CD14-positive monocyte (primary cell): Measurements from ENCODE around the gene USP3. TPM values are rescaled to one million over a fixed set of nuclear protein-coding genes. Genes with fewer than 3 reads are reported as not detected.

ENCODE experiments used
- DNase-seq, 3 donors: peaks; one replicate each; pipeline ENCODE4 v3.0.0-alpha.2; 2011 to 2022
- H2AFZ ChIP-seq: 2 replicates; pipeline ENCODE4 v1.6.0; 2012; ENCODE audit warnings: mild to moderate bottlenecking, low read depth, low read length, inconsistent platforms; ENCODE audit not compliant: insufficient read depth, poor library complexity, severe bottlenecking
- H3K27ac ChIP-seq, 2 donors: 1 replicate in 1 of 2; 2 replicates in 1 of 2; pipeline ENCODE4 v1.5.1; 2012 to 2013; ENCODE audit warnings: low read length in 2 of 2, control low read depth in 1 of 2, inconsistent platforms in 1 of 2, low read depth in 1 of 2, mild to moderate bottlenecking in 1 of 2
- H3K27me3 ChIP-seq, 2 donors: one replicate each; pipeline versions ENCODE4 v1.6.0 to v1.6.1; 2011 to 2013; ENCODE audit warnings: low read length in 2 of 2; ENCODE audit not compliant: control insufficient read depth in 2 of 2, insufficient read depth in 2 of 2
- H3K36me3 ChIP-seq, 2 donors: replicated peaks in 1 of 2; 1 replicate in 1 of 2; 2 replicates in 1 of 2; pipeline versions ENCODE4 v1.5.1 to v1.6.1; 2012 to 2013; ENCODE audit warnings: low read length in 2 of 2, control low read depth in 1 of 2, inconsistent platforms in 1 of 2, mild to moderate bottlenecking in 1 of 2; ENCODE audit not compliant: insufficient read depth in 2 of 2, control insufficient read depth in 1 of 2
- H3K4me1 ChIP-seq, 2 donors: 1 replicate in 1 of 2; 2 replicates in 1 of 2; pipeline versions ENCODE4 v1.5.1 to v1.6.1; 2012 to 2013; ENCODE audit warnings: low read length in 2 of 2, control low read depth in 1 of 2, inconsistent platforms in 1 of 2, mild to moderate bottlenecking in 1 of 2, moderate library complexity in 1 of 2; ENCODE audit not compliant: insufficient read depth in 2 of 2, control insufficient read depth in 1 of 2
- H3K4me2 ChIP-seq: replicated peaks from 2 replicates; pipeline ENCODE3; 2012; ENCODE audit warnings: low read length, moderate library complexity, mild to moderate bottlenecking; ENCODE audit not compliant: poor library complexity, severe bottlenecking; ENCODE audit errors: extremely low read depth
- H3K4me3 ChIP-seq, 3 experiments: fragments of 200-600 bp in 1 of 3; sonication (generic) in 1 of 3; replicated peaks in 1 of 3; 1 replicate in 2 of 3; 2 replicates in 1 of 3; pipeline ENCODE4 v1.5.1; 2011 to 2013; ENCODE audit warnings: low read length in 3 of 3, mild to moderate bottlenecking in 3 of 3, control low read depth in 2 of 3, low read depth in 2 of 3, inconsistent platforms in 1 of 3, moderate library complexity in 1 of 3
- H3K79me2 ChIP-seq: 2 replicates; pipeline ENCODE4 v1.6.0; 2012; ENCODE audit warnings: mild to moderate bottlenecking, control low read depth, inconsistent platforms, low read length, moderate library complexity; ENCODE audit not compliant: insufficient read depth
- H3K9ac ChIP-seq: 2 replicates; pipeline ENCODE4 v1.6.0; 2017; ENCODE audit warnings: low read length, mild to moderate bottlenecking; ENCODE audit not compliant: insufficient read depth, poor library complexity, severe bottlenecking
- H3K9me3 ChIP-seq, 2 donors: replicated peaks in 1 of 2; 1 replicate in 1 of 2; 2 replicates in 1 of 2; pipeline versions ENCODE4 v1.5.1 to v1.6.1; 2012 to 2013; ENCODE audit warnings: low read length in 2 of 2, control low read depth in 1 of 2; ENCODE audit not compliant: control insufficient read depth in 1 of 2, insufficient read depth in 1 of 2
- H4K20me1 ChIP-seq: 2 replicates; pipeline ENCODE4 v1.6.0; 2012; ENCODE audit warnings: mild to moderate bottlenecking, low read length, control low read depth, moderate library complexity; ENCODE audit not compliant: insufficient read depth
- H3K27ac Mint-ChIP-seq, 7 donors: one replicate each; pipeline ENCODE4 v1.8.0; 2020; ENCODE audit warnings: mild to moderate bottlenecking in 7 of 7, mixed read lengths in 7 of 7, moderate library complexity in 6 of 7, inconsistent platforms in 2 of 7
- H3K27me3 Mint-ChIP-seq, 3 donors: one replicate each; pipeline ENCODE4 v1.8.0; 2021 to 2022; ENCODE audit warnings: low read depth in 3 of 3, mild to moderate bottlenecking in 3 of 3, mixed read lengths in 3 of 3, moderate library complexity in 3 of 3, inconsistent platforms in 1 of 3
- H3K36me3 Mint-ChIP-seq, 2 donors: one replicate each; pipeline ENCODE4 v1.8.0; 2020; ENCODE audit warnings: mixed read lengths in 2 of 2, inconsistent platforms in 1 of 2, mild to moderate bottlenecking in 1 of 2
- H3K4me1 Mint-ChIP-seq: one replicate; pipeline ENCODE4 v1.8.0; 2020; ENCODE audit warnings: mild to moderate bottlenecking, mixed read lengths
- H3K4me3 Mint-ChIP-seq, 2 donors: one replicate each; pipeline ENCODE4 v1.8.0; 2020; ENCODE audit warnings: mild to moderate bottlenecking in 2 of 2, mixed read lengths in 2 of 2, moderate library complexity in 1 of 2
- H3K9me3 Mint-ChIP-seq, 7 donors: one replicate each; pipeline ENCODE4 v1.8.0; 2020 to 2022; ENCODE audit warnings: mixed read lengths in 7 of 7, mild to moderate bottlenecking in 6 of 7, moderate library complexity in 6 of 7, inconsistent platforms in 2 of 7
- WGBS: methylation state at CpG from one replicate; pipeline ENCODE4 v1.1.5; 2013; ENCODE audit warnings: missing lambda C conversion rate; ENCODE audit not compliant: insufficient coverage; 5-methylcytosine and 5-hydroxymethylcytosine counted together
- intact Hi-C, 2 donors: fragments of 100-400 bp; cut with micrococcal nuclease; formaldehyde crosslinking; loops; one replicate each; pipeline versions ENCODE4 v1.15.0 to v1.15.1; 2023
- polyA plus RNA-seq, 3 donors: library from polyadenylated mRNA; depleted of rRNA in 1 of 3; unstranded in 2 of 3; stranded (reverse) in 1 of 3; fragments of 300-500 nt in 2 of 3; fragments of >200 nt in 1 of 3; fragmentation: Illumina TruSeq in 2 of 3; gene quantifications; 1 replicate in 2 of 3; 2 replicates in 1 of 3; pipeline ENCODE4 v1.2.3, GENCODE V29; 2012 to 2021
- TF ChIP-seq, protein P1 (sequence below): fragments of 200-600 bp; IDR thresholded peaks from one replicate; pipeline ENCODE4 v1.8.0; 2022; ENCODE audit warnings: antibody characterized with exemption, mild to moderate bottlenecking

The USP3 gene
- polyA plus RNA-seq, 3 donors, result 91.4 to 167 (median 122) TPM

DNA sequence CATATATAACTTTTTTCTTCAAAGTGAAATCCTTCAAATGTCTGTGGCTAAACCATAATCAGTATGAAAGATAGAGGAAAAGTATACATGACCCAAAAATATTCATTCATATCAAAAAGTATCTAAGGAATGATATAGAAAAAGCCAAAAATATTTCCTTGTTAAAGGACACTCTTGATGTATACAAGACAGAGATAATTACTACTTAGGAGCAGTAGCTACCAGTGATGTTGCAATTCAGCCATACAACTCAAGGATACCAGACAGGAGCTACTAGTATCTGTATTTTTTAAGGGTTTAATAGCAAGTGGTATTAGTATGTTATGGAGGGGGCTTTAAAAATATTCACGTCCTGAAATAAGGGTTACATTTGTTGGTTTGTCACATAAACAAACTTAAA lies 129.8 kb downstream of the USP3 start:
- no peak overlapping the region for H3K4me2 ChIP-seq
- H3K4me1 Mint-ChIP-seq, result no peaks in the 10 kb centered on the region
- no peak overlapping the region for H3K9ac ChIP-seq
- TF ChIP-seq, protein P1, sequence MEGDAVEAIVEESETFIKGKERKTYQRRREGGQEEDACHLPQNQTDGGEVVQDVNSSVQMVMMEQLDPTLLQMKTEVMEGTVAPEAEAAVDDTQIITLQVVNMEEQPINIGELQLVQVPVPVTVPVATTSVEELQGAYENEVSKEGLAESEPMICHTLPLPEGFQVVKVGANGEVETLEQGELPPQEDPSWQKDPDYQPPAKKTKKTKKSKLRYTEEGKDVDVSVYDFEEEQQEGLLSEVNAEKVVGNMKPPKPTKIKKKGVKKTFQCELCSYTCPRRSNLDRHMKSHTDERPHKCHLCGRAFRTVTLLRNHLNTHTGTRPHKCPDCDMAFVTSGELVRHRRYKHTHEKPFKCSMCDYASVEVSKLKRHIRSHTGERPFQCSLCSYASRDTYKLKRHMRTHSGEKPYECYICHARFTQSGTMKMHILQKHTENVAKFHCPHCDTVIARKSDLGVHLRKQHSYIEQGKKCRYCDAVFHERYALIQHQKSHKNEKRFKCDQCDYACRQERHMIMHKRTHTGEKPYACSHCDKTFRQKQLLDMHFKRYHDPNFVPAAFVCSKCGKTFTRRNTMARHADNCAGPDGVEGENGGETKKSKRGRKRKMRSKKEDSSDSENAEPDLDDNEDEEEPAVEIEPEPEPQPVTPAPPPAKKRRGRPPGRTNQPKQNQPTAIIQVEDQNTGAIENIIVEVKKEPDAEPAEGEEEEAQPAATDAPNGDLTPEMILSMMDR, result no peak
- H3K9me3 Mint-ChIP-seq, result no peaks in the 10 kb centered on the region
- H3K9me3 ChIP-seq, result no peaks in the 10 kb centered on the region
- no peaks in the 10 kb centered on the region for H3K4me1 ChIP-seq
- intact Hi-C loops, result no loop called here
- no peaks in the 10 kb centered on the region for H3K27me3 Mint-ChIP-seq
- no peak overlapping the region for H2AFZ ChIP-seq
- no peak overlapping the region for H3K4me3 Mint-ChIP-seq
- no peak for DNase-seq
- H3K36me3 Mint-ChIP-seq, result peaks cover 87 to 93% of the 10 kb centered on the region in 2 donors
- H3K4me3 ChIP-seq, result no peak overlapping the region
- peaks cover 92 to 99% of the 10 kb centered on the region in 2 donors for H3K36me3 ChIP-seq
- no peaks in the 10 kb centered on the region for H3K79me2 ChIP-seq
- WGBS, result no CpG with 5 or more reads among the region's 1 CpG
- H3K27me3 ChIP-seq, result no peaks in the 10 kb centered on the region
- H4K20me1 ChIP-seq, result no peaks in the 10 kb centered on the region
- H3K27ac ChIP-seq, result no peak overlapping the region
- H3K27ac Mint-ChIP-seq, result no peak overlapping the region

DNA sequence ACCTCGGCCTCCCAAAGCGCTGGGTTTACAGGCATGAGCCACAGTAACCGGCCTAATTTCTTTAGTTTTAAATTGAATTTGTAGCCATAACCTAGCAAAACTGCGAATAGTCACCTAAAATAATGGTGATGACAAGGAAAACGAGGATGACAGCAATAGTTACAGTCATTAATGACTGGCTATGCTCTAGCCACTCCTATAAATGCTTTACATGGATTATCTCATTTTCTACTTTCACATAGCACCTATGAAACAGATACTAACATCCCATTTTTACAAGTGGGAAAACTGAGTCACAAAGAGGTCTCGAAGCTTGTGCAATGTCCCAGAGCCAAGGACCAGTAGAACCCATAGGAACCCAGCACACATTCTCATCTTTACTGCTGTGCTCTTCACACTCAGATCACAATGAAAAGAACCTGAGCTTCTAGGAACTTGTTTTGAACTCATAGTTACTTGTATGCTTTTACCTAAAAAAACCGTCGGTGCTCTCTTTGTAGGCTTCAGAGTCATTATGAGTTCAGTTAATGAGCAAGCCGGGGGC lies 132.2 kb downstream of the USP3 start:
- H3K36me3 ChIP-seq, result peaks cover 94 to 99% of the 10 kb centered on the region in 2 donors
- H3K27ac ChIP-seq, result no peak overlapping the region
- TF ChIP-seq, protein P1, result no peak
- Mint-ChIP-seq H3K27me3 (no peaks in the 10 kb centered on the region), H3K4me1 (no peaks in the 10 kb centered on the region), H3K4me3 (no peak overlapping the region), H3K36me3 (peaks cover 82 to 90% of the 10 kb centered on the region in 2 donors), H3K27ac (no peak overlapping the region), H3K9me3 (peaks cover 0 to 1% (median 0%) of the 10 kb centered on the region in 7 donors)
- H3K79me2 ChIP-seq, result no peaks in the 10 kb centered on the region
- WGBS, result 100% methylated on average over 9 of the region's 9 CpGs
- H3K9me3 ChIP-seq, result no peaks in the 10 kb centered on the region
- no peak for DNase-seq
- no peaks in the 10 kb centered on the region for H3K4me1 ChIP-seq
- intact Hi-C loops, result no loop called here
- H2AFZ ChIP-seq, result no peak overlapping the region
- no peaks in the 10 kb centered on the region for H4K20me1 ChIP-seq
- no peak overlapping the region for H3K4me3 ChIP-seq
- H3K27me3 ChIP-seq, result no peaks in the 10 kb centered on the region
- no peak overlapping the region for H3K9ac ChIP-seq
- no peak overlapping the region for H3K4me2 ChIP-seq
